AML-193 (cell line): ENCODE data around the gene MEIOB.
"Not testable (repeated sequence)": the region's sequence is repeated elsewhere in the genome, so short reads cannot be mapped to it uniquely, and the experiment has no call there.

Source experiments
- DNase-seq, 2 experiments: peaks; one replicate each; lab custom pipeline; 2025; lab: John Stamatoyannopoulos, UW

Gene MEIOB

GRCh38 chr16:1876468-1876867, 4.5 kb upstream of the MEIOB start:
- no peak for DNase-seq

GRCh38 chr16:1876066-1876465, 4.1 kb upstream of the MEIOB start:
- DNase-seq = not testable (repeated sequence)

- no peak for DNase-seq
These were observed 2.9 kb upstream of the MEIOB start for GRCh38 chr16:1874854-1875253.

- no peak for DNase-seq
These were observed 1.4 kb downstream of the MEIOB start for GRCh38 chr16:1870365-1871082.

GRCh38 chr16:1865902-1866690, 5.9 kb downstream of the MEIOB start:
- DNase-seq = peak in 1 of 2 experiments; percentile 1

GRCh38 chr16:1863681-1864460, 8.1 kb downstream of the MEIOB start:
- DNase-seq = peak; percentile 36 to 52

- DNase-seq = no peak
These were observed 9.6 kb downstream of the MEIOB start for GRCh38 chr16:1862394-1862793.

- DNase-seq = no peak
These were observed 10.2 kb downstream of the MEIOB start for GRCh38 chr16:1861730-1862129.

- no peak for DNase-seq
These were observed 12.3 kb downstream of the MEIOB start for GRCh38 chr16:1859650-1860049.

GRCh38 chr16:1858189-1858865, 13.6 kb downstream of the MEIOB start:
- DNase-seq = no peak

GRCh38 chr16:1857433-1858097, 14.4 kb downstream of the MEIOB start:
- no peak for DNase-seq

GRCh38 chr16:1851793-1852192, 20.2 kb downstream of the MEIOB start:
- DNase-seq = no peak

- no peak for DNase-seq
These were observed 21.0 kb downstream of the MEIOB start for GRCh38 chr16:1850981-1851380.

- DNase-seq = no peak
These were observed 25.5 kb downstream of the MEIOB start for GRCh38 chr16:1846416-1846815.

- DNase-seq = no peak
These were observed 26.0 kb downstream of the MEIOB start for GRCh38 chr16:1845985-1846384.

- DNase-seq = no peak
These were observed 32.4 kb downstream of the MEIOB start for GRCh38 chr16:1839554-1839953.

- no peak for DNase-seq
These were observed 37.9 kb downstream of the MEIOB start for GRCh38 chr16:1834096-1834495.

GRCh38 chr16:1832838-1833454, 39.0 kb downstream of the MEIOB start:
- no peak for DNase-seq

GRCh38 chr16:1831186-1832075, 40.5 kb downstream of the MEIOB start:
- no peak for DNase-seq

- DNase-seq = peak in 1 of 2 experiments; percentile 3
These were observed 41.8 kb downstream of the MEIOB start for GRCh38 chr16:1830213-1830612.
